B cell (primary cell): ENCODE data around the gene EPHA10.

Experiments
- CTCF ChIP-seq: fragments of 200-600 bp; IDR thresholded peaks from one replicate; pipeline ENCODE4 v1.8.0; 2022; ENCODE audit warnings: antibody characterized with exemption, mild to moderate bottlenecking
- EZH2 ChIP-seq: IDR thresholded peaks from 2 replicates; pipeline ENCODE4 v1.6.1; 2012; ENCODE audit warnings: borderline replicate concordance, low read depth, mild to moderate bottlenecking, moderate library complexity, low read length; ENCODE audit not compliant: insufficient read depth, poor library complexity, severe bottlenecking

GRCh38 chr1:37776946-37777516, 12.1 kb upstream of the EPHA10 start:
- TF ChIP-seq EZH2 (no peak), CTCF (no peak)
